ENCODE results near the gene FLT3. TPM values are rescaled to one million over a fixed set of nuclear protein-coding genes. Genes with fewer than 3 reads are reported as not detected.

Gene FLT3
- total RNA-seq, 1 donor from 2014 or later, result not detected

GRCh38 chr13:28056970-28057712, 43.2 kb downstream of the FLT3 start:
- Mint-ChIP-seq H3K36me3 (ENCODE audit: low read depth) (no peaks in the 10 kb centered on the region), H3K27ac (ENCODE audit: unreplicated experiment) (no peak overlapping the region), H3K9me3 (ENCODE audit: low read depth) (no peaks in the 10 kb centered on the region), H3K4me1 (ENCODE audit: low read depth) (no peaks in the 10 kb centered on the region), H3K4me3 (ENCODE audit: unreplicated experiment) (no peak overlapping the region), H3K27me3 (ENCODE audit: low read depth) (peaks cover 23% of the 10 kb centered on the region)
- TF ChIP-seq, protein P1, sequence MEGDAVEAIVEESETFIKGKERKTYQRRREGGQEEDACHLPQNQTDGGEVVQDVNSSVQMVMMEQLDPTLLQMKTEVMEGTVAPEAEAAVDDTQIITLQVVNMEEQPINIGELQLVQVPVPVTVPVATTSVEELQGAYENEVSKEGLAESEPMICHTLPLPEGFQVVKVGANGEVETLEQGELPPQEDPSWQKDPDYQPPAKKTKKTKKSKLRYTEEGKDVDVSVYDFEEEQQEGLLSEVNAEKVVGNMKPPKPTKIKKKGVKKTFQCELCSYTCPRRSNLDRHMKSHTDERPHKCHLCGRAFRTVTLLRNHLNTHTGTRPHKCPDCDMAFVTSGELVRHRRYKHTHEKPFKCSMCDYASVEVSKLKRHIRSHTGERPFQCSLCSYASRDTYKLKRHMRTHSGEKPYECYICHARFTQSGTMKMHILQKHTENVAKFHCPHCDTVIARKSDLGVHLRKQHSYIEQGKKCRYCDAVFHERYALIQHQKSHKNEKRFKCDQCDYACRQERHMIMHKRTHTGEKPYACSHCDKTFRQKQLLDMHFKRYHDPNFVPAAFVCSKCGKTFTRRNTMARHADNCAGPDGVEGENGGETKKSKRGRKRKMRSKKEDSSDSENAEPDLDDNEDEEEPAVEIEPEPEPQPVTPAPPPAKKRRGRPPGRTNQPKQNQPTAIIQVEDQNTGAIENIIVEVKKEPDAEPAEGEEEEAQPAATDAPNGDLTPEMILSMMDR (IDR thresholded peaks at IDR 0.05), result no peak
- no peak for DNase-seq (ENCODE audit: low spot score)

- Mint-ChIP-seq H3K4me3 (ENCODE audit: unreplicated experiment) (no peak overlapping the region), H3K27ac (ENCODE audit: unreplicated experiment) (no peak overlapping the region), H3K4me1 (ENCODE audit: low read depth) (no peaks in the 10 kb centered on the region), H3K27me3 (ENCODE audit: low read depth) (peaks cover 23% of the 10 kb centered on the region), H3K9me3 (ENCODE audit: low read depth) (no peaks in the 10 kb centered on the region), H3K36me3 (ENCODE audit: low read depth) (no peaks in the 10 kb centered on the region)
- TF ChIP-seq, protein P1 (IDR thresholded peaks at IDR 0.05), result no peak
- DNase-seq (ENCODE audit: low spot score), result no peak
These were observed 44.0 kb downstream of the FLT3 start for GRCh38 chr13:28056426-28056825.

DNA sequence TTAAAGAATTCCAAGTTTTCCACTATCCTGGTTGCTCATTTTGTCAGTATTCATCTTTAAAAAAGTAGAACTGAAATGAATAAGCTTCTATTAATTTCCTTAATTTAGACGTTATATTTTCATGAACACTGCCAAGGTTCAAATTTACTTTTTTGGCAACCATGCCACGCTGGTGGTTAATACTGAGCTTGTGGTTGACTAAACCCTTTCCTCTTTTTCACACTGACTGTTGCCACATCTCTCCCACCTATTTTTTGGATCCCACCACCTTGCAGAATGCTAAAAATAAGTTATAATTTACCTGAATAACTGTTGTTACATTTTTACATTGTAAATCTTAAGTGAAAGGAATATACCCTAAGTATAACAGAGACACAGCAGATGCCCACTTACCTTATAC, 45.0 kb downstream of the FLT3 start:
- Mint-ChIP-seq H3K27me3 (ENCODE audit: low read depth) (peaks cover 25% of the 10 kb centered on the region), H3K36me3 (ENCODE audit: low read depth) (no peaks in the 10 kb centered on the region), H3K27ac (ENCODE audit: unreplicated experiment) (no peak overlapping the region), H3K9me3 (ENCODE audit: low read depth) (no peaks in the 10 kb centered on the region), H3K4me1 (ENCODE audit: low read depth) (no peaks in the 10 kb centered on the region), H3K4me3 (ENCODE audit: unreplicated experiment) (no peak overlapping the region)
- no peak for DNase-seq (ENCODE audit: low spot score)
- TF ChIP-seq, protein P1 (IDR thresholded peaks at IDR 0.05), result no peak

DNA sequence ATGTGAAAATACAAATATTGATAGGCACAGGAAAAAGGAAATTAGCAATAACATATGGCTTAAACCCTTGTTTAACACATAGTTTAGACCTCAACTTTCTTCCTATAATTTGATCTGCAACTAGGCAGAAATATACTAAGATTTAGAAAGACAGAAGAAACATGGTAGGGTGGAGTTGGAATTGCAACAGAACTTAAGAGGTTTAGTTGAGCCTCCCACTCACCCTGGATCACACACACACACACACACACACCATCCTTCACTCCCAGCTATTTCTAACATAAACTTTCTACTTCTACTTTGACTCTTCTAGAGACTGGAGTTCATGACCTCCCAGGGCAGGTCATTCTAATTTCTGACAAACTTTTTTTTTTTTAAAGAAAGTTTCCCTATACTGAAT, 47.4 kb downstream of the FLT3 start:
- H3K27me3 Mint-ChIP-seq (ENCODE audit: low read depth), result peaks cover 35% of the 10 kb centered on the region

More for the DNA sequence above, 47.4 kb downstream of the FLT3 start:
- H3K4me3 Mint-ChIP-seq (ENCODE audit: unreplicated experiment), result no peak overlapping the region
- H3K27ac Mint-ChIP-seq (ENCODE audit: unreplicated experiment), result no peak overlapping the region
- TF ChIP-seq, protein P1 (IDR thresholded peaks at IDR 0.05), result no peak
- no peak for DNase-seq (ENCODE audit: low spot score)
- H3K9me3 Mint-ChIP-seq (ENCODE audit: low read depth), result no peaks in the 10 kb centered on the region
- H3K36me3 Mint-ChIP-seq (ENCODE audit: low read depth), result no peaks in the 10 kb centered on the region
- no peaks in the 10 kb centered on the region for H3K4me1 Mint-ChIP-seq (ENCODE audit: low read depth)

Measured in chondrocyte (in vitro differentiated cells).